Left lobe of liver (tissue), 2 donors: ENCODE measurements around the gene ALOX5. TPM values are rescaled to one million over a fixed set of nuclear protein-coding genes. Genes with fewer than 3 reads are reported as not detected.
"Not testable (repeated sequence)": the region's sequence is repeated elsewhere in the genome, so short reads cannot be mapped to it uniquely, and the experiment has no call there.

Experiments
- ATAC-seq: fragments of 200-7000 bp; cut with Tn5 transposase; one replicate; pipeline ENCODE4 v1.9.1; 2020; ENCODE audit warnings: mild to moderate bottlenecking, moderate library complexity
- DNase-seq: peaks from one replicate; pipeline ENCODE4 v3.0.0-alpha.2; 2020; ENCODE audit warnings: low spot score
- total RNA-seq: library from RNA; stranded (reverse); gene quantifications from one replicate; pipeline ENCODE4 v1.2.1, GENCODE V29; 2021
- donor health status: DM: no; HTN: no; CAD: no; lungs with moderate emphysema.
- donor health status: DM: no; HTN: yes; CAD: no.

The ALOX5 gene
- total RNA-seq, 1 donor from 2014 or later, result 4.8 TPM

- DNase-seq, result no peak
- ATAC-seq, result no peak
Measured at GRCh38 chr10:45403151-45403550, 29.1 kb downstream of the ALOX5 start.

DNA sequence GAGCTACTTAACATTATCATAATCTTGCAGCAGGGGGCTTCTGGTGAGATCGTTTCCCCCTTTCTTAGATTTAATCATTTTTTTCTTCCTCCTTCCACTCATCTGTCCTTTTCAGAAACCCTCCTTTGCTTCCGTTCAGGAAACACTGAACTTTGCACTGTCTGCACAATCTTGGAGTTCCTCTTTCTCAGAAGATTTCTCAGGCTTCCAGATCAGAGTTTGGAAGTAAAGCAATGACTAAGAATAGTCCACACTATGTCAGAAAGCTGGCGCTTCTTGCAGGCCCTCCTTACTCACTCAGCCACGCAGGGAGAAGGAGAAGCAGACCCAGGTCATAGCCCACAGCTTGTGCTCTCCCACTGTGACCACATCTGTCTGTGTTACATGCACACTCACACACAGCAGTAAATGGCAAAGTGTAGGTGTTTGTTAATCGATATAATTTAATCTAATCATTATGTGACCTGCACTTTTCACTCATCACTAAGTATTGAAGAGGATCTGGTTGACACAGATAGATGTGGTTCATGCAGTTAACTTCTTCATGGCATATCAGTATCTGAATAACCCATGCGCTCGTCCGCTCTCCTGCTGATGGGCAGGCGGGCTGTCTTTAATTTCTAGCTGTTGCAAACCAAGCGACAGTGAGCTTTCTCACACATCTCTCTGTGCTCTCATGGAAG lies 30.2 kb downstream of the ALOX5 start:
- DNase-seq, result no peak

DNA sequence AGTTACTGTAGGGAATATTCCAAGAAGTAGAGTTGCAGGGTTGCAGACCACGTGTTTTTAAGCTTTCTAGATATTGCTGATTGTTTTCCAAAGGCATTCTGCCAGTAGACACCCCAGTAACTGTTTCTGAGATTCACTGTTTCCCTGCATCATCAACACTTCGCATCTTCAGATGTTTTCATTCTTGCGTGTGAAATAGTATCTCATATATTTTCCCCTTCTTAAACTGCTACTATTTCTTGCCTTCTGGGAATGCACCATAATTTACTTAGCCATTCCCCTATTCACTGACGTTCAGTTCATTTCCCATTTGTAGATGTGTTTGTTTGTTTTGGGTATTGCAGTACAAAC lies 30.7 kb downstream of the ALOX5 start:
- DNase-seq (no peak), ATAC-seq (no peak)

More for the DNA sequence above, 30.2 kb downstream of the ALOX5 start:
- ATAC-seq, result peak; percentile 56

- ATAC-seq, result no peak
- no peak for DNase-seq
Measured at GRCh38 chr10:45407542-45407941, 33.5 kb downstream of the ALOX5 start.

GRCh38 chr10:45408421-45409319 lies 34.7 kb downstream of the ALOX5 start:
- ATAC-seq (peak; percentile 25), DNase-seq (no peak)

DNA sequence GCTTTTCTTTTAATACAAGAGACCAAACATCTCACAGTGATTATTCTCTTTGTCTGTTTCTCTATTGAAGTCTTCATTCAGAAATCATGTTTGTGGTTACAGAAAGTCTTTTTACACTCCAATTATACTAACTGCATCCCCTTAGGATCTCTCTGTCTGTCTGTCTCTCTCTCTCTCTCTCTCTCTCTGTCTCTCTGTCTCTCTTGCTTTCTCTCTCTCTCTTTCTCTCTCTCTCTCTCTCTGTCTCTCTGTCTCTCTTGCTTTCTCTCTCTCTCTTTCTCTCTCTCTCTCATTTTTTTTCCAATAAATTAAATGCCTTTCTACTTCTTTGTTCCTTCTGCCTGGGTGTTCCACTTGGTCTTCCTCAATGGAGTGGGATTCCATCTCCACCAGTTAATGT lies 35.3 kb downstream of the ALOX5 start:
- not testable (repeated sequence) for DNase-seq, ATAC-seq

DNA sequence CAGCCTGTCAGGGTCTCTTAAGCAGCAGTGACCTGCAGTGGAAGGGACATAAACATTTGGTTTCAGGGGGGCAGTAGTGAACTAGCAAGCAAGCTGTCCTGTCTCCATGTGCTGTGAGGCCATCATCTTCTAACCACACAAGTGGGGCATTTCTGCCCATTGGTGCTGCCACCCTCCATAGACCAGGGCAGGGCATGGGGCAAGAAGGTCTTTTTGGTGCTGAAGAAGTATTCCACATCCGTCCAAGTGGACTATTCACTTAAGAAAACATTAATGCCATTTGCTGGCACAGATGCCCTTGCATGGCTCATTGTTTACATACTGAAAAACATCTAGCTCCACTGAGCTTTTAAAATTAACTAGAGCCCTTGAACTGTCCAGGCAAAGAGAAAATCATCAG lies 35.8 kb downstream of the ALOX5 start:
- ATAC-seq (no peak), DNase-seq (no peak)

GRCh38 chr10:45410489-45410806 lies 36.4 kb downstream of the ALOX5 start:
- ATAC-seq, result no peak
- no peak for DNase-seq

DNA sequence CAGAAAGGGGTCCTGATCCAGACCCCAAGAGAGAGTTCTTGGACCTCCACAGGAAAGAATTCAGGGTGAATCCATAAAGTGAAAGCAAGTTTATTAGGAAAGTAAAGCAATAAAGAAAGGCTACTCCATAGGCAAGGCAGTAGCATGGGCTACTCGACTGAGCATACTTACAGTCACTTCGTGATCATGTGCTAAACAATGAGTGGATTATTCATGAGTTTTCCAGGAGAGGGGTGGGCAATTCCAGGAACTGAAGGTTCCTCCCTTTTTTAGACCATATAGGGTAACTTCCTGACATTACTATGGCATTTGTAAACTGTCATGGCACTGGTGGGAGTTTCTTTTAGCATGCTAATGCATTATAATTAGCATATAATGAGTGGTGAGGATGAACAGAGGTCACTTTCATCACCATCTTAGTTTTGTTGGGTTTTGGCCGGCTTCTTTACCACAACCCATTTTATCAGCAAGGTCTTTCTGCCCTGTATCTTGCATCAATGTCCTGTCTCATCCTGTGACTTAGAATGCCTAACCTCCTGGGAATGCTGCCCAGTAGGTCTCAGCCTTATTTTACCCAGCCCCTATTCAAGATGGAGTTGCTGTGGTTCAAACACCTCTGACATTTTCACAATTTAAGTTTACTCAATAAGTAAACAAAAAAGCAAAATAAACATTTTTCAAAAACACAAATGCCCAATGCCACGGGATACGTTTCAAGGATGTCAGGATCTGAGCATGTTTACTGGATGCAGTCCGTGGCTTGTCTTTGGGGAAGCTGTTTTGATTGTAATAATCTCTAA lies 37.0 kb downstream of the ALOX5 start:
- ATAC-seq (no peak), DNase-seq (no peak)

- no peak for ATAC-seq
Measured at GRCh38 chr10:45411607-45411940, 37.6 kb downstream of the ALOX5 start.

GRCh38 chr10:45415062-45415461 lies 41.0 kb downstream of the ALOX5 start:
- not testable (repeated sequence) for DNase-seq, ATAC-seq

More at GRCh38 chr10:45411607-45411940, 37.6 kb downstream of the ALOX5 start:
- no peak for DNase-seq

DNA sequence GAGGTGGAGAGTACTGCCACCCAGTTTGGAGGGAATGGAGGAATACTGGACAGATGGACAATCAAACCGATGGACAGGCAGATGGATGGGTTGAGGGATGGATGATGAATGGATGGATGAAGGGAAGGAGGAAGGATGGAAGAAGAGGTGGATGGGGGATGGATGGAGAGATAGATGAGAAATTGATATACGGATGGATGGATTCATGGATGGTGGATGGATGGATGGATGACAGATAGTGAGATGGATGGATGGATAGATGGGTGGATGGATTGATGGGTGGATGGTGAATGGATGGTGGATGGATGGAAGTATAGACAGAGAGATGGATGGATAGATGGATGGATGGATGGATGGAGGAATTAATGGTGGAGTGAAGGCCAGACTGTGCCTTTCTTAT lies 42.6 kb downstream of the ALOX5 start:
- no peak for DNase-seq
- ATAC-seq, result no peak

GRCh38 chr10:45417746-45418145 lies 43.7 kb downstream of the ALOX5 start:
- ATAC-seq (no peak), DNase-seq (no peak)

- DNase-seq (no peak), ATAC-seq (no peak)
Measured at GRCh38 chr10:45418417-45418848, 44.4 kb downstream of the ALOX5 start.

DNA sequence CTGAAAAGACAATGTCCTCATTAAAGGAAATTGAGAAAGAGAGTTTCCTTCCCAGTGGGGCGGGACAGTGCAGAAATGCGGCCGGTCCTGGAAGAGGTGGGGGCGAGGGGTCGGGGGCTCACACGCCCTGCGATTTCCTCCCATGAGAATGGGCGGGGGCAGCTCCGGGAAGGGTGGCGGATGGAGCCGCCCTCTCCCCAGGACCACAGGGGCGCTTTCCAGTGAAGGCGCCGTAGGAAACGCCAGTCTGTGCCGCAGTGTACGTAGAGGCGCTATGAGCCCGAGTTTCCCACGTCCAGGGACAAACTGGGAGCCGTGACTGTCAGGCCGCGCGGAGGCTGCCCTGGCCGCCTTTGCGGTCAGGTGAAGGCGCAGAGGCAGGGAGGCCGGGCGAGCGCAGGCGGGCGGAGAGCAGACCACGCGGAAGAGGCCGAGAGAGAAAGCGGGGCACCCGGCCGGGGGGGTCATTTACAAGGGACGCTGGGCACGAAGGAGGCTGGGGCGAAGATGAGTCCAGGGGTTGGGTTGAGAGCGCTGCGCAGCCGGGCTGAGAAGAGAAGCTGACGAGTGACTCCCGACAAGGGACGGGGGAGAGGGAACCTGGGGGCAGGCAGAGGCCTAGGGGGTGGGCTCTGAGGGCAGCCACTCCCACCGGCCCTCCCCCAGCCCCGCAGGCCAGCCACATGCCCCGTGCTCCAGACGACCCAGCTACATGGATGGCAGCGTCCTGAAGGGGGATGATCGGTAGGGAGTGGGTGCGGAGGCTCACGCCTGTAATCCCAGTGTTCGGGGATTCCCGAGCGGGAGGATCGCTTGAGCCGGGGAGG lies 45.0 kb downstream of the ALOX5 start:
- ATAC-seq, result peak; percentile 82
- peak; percentile 64 for DNase-seq

DNA sequence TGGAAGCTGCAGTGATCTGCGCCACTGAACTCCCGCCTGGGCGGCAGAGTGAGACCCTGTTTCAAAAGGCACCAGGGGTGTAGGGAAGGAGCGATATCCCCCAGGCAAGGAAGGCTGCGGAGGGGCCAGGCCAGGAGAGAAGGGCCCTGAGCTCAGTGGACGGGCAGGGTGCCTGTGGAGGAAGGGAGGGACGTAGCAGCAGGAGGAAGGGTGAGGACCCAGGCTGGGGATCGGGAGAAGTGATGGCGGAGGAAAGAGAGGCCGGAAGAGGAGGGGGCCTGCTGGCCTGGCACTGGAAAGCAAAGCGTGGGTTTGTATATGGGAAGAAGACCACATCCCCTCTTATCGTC lies 45.6 kb downstream of the ALOX5 start:
- ATAC-seq (peak; percentile 4), DNase-seq (no peak)

- peak; percentile 48 for ATAC-seq
- DNase-seq, result no peak
Measured at GRCh38 chr10:45420453-45421192, 46.6 kb downstream of the ALOX5 start.

DNA sequence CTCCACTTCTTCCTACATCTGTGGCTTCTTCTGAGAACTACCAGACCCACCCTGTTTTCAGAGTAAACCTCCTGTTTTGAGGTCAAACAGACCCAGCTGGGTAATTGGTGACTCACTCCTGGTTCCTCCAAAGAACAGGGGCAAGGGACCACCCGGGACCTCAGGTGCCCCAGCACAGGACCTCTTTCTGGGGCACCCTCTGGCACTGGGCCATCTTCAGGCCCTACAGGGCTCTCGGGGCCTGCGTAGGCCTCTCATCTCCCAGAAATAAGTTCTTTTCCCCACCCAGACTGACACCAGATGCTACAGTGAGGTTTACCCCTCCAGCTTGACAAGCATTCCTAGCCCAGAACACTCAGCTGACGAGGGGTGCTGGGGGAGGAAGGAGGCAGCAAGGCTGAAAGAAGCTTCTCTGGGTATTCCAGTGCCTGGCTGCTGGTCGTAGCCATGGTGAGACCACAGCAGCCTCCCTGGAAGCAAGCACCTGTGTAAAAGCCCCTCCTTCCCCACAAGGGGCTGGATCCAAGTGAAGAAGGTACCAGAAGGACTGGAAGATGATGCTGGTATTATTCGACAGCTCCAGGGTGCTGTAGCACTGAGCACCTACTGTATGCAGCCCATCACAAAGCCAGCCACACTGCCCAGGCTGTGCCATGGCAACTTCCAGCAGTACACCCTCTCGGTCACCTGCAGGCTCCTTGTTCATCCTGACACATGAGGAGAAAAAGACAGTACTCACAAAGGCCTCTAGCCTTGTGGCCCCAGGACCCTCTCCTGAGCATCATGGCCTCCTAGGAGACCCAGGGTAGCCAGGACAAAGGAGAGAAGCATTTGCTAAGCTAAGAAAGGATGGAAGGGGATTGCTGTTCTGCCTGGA lies 47.4 kb downstream of the ALOX5 start:
- DNase-seq (no peak), ATAC-seq (no peak)

GRCh38 chr10:45422207-45422865 lies 48.3 kb downstream of the ALOX5 start:
- DNase-seq, result no peak
- no peak for ATAC-seq
